GM21529 (cell line): ENCODE data around the gene TLR10.
"Not testable (repeated sequence)": the region's sequence is repeated elsewhere in the genome, so short reads cannot be mapped to it uniquely, and the experiment has no call there.

Experiments
- ATAC-seq: cut with Tn5 transposase; IDR thresholded peaks from one replicate; pipeline ENCODE4 v1.9.1; 2021; ENCODE audit not compliant: unreplicated experiment

The TLR10 gene

GRCh38 chr4:38803833-38804653, 21.3 kb upstream of the TLR10 start:
- peak; percentile 62 for ATAC-seq

DNA sequence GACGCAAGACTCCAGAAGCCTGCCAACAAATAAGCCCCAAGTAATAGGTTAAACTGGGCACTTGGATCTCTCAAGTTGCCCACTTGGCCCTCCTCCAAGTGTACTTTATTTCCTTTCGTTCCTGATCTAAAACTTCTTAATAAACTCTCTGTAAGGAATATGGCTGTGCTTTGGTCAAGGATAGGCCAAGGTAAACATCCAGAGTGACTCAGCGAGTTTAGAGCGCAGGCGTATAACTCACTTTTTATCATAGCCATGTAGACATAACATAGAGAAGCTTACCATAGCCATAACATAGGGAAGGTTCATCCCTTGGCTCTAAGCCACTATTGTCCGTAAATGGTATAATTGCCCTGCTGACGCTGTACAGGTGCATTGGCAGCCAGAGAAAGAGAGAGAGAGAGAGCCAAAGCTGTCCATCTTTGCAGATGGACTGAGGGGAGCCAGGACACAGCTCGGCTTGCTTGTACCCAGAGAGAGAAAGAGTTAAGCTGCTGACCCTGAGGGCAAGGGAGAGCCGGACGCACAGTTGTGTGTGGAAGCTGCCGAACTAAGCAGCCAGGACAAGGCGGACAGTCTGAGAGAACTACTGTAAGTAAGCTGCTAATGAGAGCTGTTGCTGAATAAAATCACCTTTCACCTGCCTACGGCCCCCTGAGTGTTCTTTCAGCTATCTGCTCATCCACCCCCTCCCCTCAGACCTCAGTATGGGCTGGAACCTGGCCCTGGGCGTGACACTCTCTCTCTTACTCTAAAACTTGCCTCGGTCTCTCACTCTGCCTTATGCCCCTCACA, 20.0 kb upstream of the TLR10 start:
- no peak for ATAC-seq

DNA sequence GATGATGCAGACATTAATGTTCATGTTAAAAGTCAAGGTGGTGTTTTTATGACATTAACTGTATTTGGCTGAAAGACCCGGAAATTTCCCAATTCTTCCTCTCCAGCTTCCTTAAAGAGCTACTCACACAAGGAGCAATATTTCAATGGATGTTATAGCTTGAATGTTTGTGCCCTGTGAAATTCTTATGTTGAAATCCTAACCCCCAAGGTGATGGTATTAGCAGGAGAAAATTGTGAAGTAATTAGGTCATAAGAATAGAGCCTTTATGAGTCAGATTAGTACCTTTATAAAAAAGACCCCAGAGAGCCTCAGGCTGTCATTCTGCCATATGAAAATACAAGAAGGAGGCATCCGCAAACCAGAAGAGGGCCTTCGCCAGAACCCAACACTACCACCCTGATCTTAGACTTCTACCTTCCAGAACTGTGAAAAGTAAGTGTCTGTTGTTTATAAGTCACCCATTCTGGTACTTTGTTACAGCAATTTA, 18.2 kb upstream of the TLR10 start:
- no peak for ATAC-seq

DNA sequence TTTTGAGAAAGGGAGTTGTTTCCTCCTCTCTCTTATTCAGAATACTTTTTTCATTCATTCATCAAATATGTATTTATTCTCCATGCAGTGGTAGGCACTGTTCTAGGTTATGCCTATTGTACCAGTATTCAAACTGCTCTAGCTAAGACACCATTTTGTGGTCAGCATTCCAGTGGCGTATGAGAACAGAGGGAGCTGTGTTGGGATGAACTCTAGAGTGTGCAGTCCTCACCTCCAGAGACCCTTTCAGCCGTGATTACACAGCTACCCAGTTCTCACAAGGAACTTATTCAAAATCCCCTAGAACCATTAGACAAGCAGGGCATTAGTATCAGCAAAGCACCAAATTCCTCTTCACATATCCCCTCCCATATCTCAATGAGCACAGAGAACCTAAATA, 17.6 kb upstream of the TLR10 start:
- no peak for ATAC-seq

DNA sequence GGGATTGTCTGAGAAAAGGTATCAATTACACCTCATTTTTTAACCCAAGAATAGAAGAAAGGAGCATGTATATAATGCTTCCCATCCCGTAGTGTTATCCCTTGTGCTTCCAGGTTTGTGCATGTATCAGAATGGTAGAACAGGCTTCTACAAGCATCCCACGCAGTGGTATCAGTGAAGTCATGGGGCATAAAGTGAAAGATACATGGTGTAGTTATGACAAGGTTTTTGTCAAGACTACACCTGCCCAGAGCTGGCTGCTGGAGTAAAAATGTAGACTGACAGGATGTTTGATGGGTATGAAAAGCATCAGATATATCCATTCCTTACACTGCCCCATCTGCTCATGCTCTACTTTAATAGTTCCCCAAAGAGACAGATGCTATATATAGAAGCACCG, 12.3 kb upstream of the TLR10 start:
- no peak for ATAC-seq

GRCh38 chr4:38794051-38794450, 11.3 kb upstream of the TLR10 start:
- ATAC-seq = no peak

GRCh38 chr4:38791010-38791409, 8.2 kb upstream of the TLR10 start:
- ATAC-seq = no peak

GRCh38 chr4:38788317-38788716, 5.5 kb upstream of the TLR10 start:
- ATAC-seq = no peak

- no peak for ATAC-seq
Measured at GRCh38 chr4:38787693-38788092, 4.9 kb upstream of the TLR10 start.

DNA sequence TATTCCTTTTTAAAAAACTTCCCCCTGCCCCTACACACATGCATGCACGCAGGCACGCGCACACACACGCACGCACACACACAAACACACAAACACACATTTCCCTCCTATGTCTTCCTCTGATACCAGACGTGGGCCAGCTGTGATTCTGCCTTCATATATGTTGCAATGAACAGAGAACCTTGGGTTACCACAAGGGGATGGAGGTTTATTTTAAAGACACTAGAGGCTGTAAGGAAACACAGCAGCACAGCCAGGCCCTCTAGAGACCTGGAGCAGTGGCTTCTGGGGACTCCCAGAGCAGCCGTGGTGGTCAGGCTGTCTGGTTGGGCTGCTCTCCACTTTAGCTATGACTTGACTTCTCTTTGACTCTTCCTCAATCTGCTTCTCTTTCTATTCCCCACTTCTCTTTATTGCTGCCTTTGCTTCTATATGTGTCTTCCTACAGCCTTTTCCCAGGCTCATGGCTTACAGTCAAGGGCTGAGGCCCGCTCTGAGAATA, 3.2 kb upstream of the TLR10 start:
- peak; percentile 59 for ATAC-seq

- no peak for ATAC-seq
Measured at GRCh38 chr4:38785041-38785790, 2.4 kb upstream of the TLR10 start.

- ATAC-seq = no peak
Measured at GRCh38 chr4:38784141-38784540, 1.4 kb upstream of the TLR10 start.

GRCh38 chr4:38783109-38783460, 295 bp upstream of the TLR10 start:
- ATAC-seq = no peak

DNA sequence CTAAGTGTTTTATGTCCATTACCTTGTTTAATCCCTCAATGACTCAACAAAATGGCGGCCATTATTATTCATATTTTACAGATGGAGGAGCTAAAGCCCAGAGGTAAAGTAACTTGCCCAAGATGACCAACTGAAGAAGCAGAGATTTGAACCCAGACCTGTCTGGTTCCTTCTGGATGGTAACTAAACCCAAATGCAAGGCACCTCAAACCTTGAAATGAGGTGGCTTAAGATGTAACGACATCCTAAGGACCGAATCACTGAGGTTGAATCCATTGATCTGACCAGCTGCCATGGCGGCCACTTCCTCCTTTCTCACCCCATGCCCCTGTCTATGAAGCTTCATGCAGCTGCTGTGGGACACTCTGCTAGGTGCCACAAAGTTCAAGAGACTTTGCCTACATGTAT, 932 bp downstream of the TLR10 start:
- ATAC-seq = peak; percentile 36

DNA sequence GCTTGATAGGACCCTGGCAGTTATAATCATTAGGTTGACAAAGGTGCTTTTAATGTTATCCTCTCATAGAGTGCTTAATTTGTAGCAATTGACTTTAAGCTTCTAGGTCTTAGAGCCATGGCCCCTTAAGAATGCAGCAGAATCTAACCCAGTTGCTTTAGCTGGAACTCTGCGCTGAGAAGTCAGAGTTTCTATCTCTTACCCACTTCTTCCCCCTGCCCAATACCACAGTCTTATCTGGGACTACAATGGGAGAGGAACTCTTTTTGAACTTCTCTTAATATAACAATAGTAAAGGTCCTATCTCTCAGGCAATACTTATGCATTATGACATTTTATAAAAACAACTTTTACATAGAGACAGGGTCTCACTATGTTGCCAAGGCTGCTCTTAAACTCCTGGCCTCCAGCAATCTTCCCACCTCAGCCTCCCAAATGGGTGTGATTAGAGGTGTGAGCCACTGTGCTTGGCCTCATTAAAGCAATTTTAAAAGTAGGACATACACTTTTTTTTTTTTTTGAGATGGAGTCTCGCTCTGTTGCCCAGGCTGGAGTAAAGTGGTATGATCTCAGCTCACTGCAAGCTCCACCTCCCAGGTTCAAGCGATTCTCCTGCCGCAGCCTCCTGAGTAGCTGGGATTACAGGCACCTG, 1.8 kb downstream of the TLR10 start:
- ATAC-seq = no peak

- no peak for ATAC-seq
Measured at GRCh38 chr4:38779790-38780189, 3.0 kb downstream of the TLR10 start.

- not testable (repeated sequence) for ATAC-seq
Measured at GRCh38 chr4:38777925-38778324, 4.9 kb downstream of the TLR10 start.

GRCh38 chr4:38775326-38775725, 7.5 kb downstream of the TLR10 start:
- no peak for ATAC-seq

GRCh38 chr4:38774181-38774955, 8.4 kb downstream of the TLR10 start:
- no peak for ATAC-seq

GRCh38 chr4:38770281-38770680, 12.5 kb downstream of the TLR10 start:
- ATAC-seq = not testable (repeated sequence)
